B cell (primary cell): ENCODE data around the gene SMPDL3B. TPM values are rescaled to one million over a fixed set of nuclear protein-coding genes. Genes with fewer than 3 reads are reported as not detected.

Experiments
- ATAC-seq: fragments of 200-7000 bp; cut with Tn5 transposase; one replicate; pipeline ENCODE4 v1.10.0; 2021; ENCODE audit warnings: low read depth, mild to moderate bottlenecking, moderate number of reproducible peaks, moderate library complexity
- CTCF ChIA-PET: fragments of 350-600 bp; sonication (Branson Sonifier 250); formaldehyde crosslinking; loops from one replicate; lab custom pipeline; 2021; ENCODE audit warnings: antibody characterized with exemption, inconsistent platforms; lab: Charles Lee
- POLR2A ChIA-PET: fragments of 350-600 bp; sonication (Branson Sonifier 250); formaldehyde crosslinking; loops from one replicate; lab custom pipeline; 2021; ENCODE audit warnings: antibody characterized with exemption; lab: Charles Lee
- DNase-seq: peaks from one replicate; pipeline ENCODE4 v3.0.0; 2013
- H2AFZ ChIP-seq: 2 replicates; pipeline ENCODE4 v1.6.1; 2012; ENCODE audit warnings: mild to moderate bottlenecking, low read depth, low read length; ENCODE audit not compliant: insufficient read depth, poor library complexity, severe bottlenecking
- H3K27ac ChIP-seq, 2 donors: 1 replicate in 1 of 2; 2 replicates in 1 of 2; pipeline ENCODE4 v1.5.1; 2012 to 2013; ENCODE audit warnings: low read length in 2 of 2, mild to moderate bottlenecking in 2 of 2, moderate library complexity in 1 of 2
- H3K27me3 ChIP-seq, 4 experiments: fragments of 200-600 bp in 1 of 4; sonication (generic) in 1 of 4; replicated peaks in 1 of 4; 1 replicate in 2 of 4; 2 replicates in 2 of 4; pipeline versions ENCODE4 v1.6.1 to v1.7.0; 2013 to 2016; ENCODE audit warnings: low read length in 3 of 4, mild to moderate bottlenecking in 2 of 4, mixed read lengths in 1 of 4, moderate library complexity in 1 of 4; ENCODE audit not compliant: insufficient read depth in 4 of 4, control insufficient read depth in 3 of 4; ENCODE audit errors: control extremely low read depth in 1 of 4
- H3K36me3 ChIP-seq, 2 experiments: replicated peaks in 1 of 2; 1 replicate in 1 of 2; 2 replicates in 1 of 2; pipeline versions ENCODE4 v1.6.1 to v1.7.1; 2013; ENCODE audit warnings: low read length in 1 of 2; ENCODE audit not compliant: insufficient read depth in 2 of 2, control insufficient read depth in 1 of 2; ENCODE audit errors: control extremely low read depth in 1 of 2, extremely low read depth in 1 of 2
- H3K4me1 ChIP-seq, 2 donors: fragments of 200-600 bp in 1 of 2; sonication (generic) in 1 of 2; 1 replicate in 1 of 2; 2 replicates in 1 of 2; pipeline versions ENCODE4 v1.5.1 to v1.6.1; 2013 to 2017; ENCODE audit warnings: low read length in 2 of 2; ENCODE audit not compliant: control insufficient read depth in 2 of 2, insufficient read depth in 2 of 2
- H3K4me2 ChIP-seq: replicated peaks from 2 replicates; pipeline ENCODE3; 2012; ENCODE audit warnings: mild to moderate bottlenecking, low read depth, low read length; ENCODE audit not compliant: poor library complexity, severe bottlenecking
- H3K4me3 ChIP-seq, 5 experiments: fragments of 200-600 bp in 1 of 5; sonication (generic) in 1 of 5; 1 replicate in 3 of 5; 2 replicates in 2 of 5; pipeline versions ENCODE4 v1.5.1 to v1.7.0; 2011 to 2016; ENCODE audit warnings: low read length in 4 of 5, mild to moderate bottlenecking in 4 of 5, low read depth in 2 of 5, control low read depth in 1 of 5, moderate library complexity in 1 of 5; ENCODE audit not compliant: insufficient read depth in 1 of 5; ENCODE audit errors: control extremely low read depth in 1 of 5, extremely low read depth in 1 of 5
- H3K79me2 ChIP-seq: fragments of 200-600 bp; sonication (generic); one replicate; pipeline ENCODE4 v1.6.0; 2016; ENCODE audit warnings: low read length; ENCODE audit not compliant: control insufficient read depth, insufficient read depth
- H3K9ac ChIP-seq: fragments of 200-600 bp; sonication (generic); 2 replicates; pipeline ENCODE4 v1.6.1; 2017; ENCODE audit warnings: mild to moderate bottlenecking, low read length, moderate library complexity
- H3K9me3 ChIP-seq, 3 donors: one replicate each; pipeline versions ENCODE4 v1.6.1 to v1.7.1; 2013; ENCODE audit warnings: low read length in 2 of 3; ENCODE audit not compliant: control insufficient read depth in 2 of 3, insufficient read depth in 1 of 3; ENCODE audit errors: control extremely low read depth in 1 of 3
- H4K20me1 ChIP-seq: 2 replicates; pipeline ENCODE4 v1.6.0; 2012; ENCODE audit warnings: mild to moderate bottlenecking, low read length; ENCODE audit not compliant: insufficient read depth, control insufficient read depth, poor library complexity, severe bottlenecking
- H3K27ac Mint-ChIP-seq: one replicate; pipeline ENCODE4 v1.8.0; 2021; ENCODE audit warnings: mixed read lengths
- H3K27me3 Mint-ChIP-seq: one replicate; pipeline ENCODE4 v1.8.0; 2021; ENCODE audit warnings: mixed read lengths
- H3K4me1 Mint-ChIP-seq: one replicate; pipeline ENCODE4 v1.8.0; 2021; ENCODE audit warnings: mixed read lengths
- H3K4me3 Mint-ChIP-seq: one replicate; pipeline ENCODE4 v1.8.0; 2021; ENCODE audit warnings: mixed read lengths
- H3K9me3 Mint-ChIP-seq: one replicate; pipeline ENCODE4 v1.8.0; 2022; ENCODE audit warnings: mixed read lengths; ENCODE audit not compliant: insufficient read depth
- CTCF ChIP-seq: fragments of 200-600 bp; IDR thresholded peaks from one replicate; pipeline ENCODE4 v1.8.0; 2022; ENCODE audit warnings: antibody characterized with exemption, mild to moderate bottlenecking
- EZH2 ChIP-seq: IDR thresholded peaks from 2 replicates; pipeline ENCODE4 v1.6.1; 2012; ENCODE audit warnings: borderline replicate concordance, low read depth, mild to moderate bottlenecking, moderate library complexity, low read length; ENCODE audit not compliant: insufficient read depth, poor library complexity, severe bottlenecking
- WGBS: methylation state at CpG from one replicate; pipeline ENCODE4 v1.1.5; 2013; ENCODE audit warnings: missing lambda C conversion rate; ENCODE audit not compliant: insufficient coverage; 5-methylcytosine and 5-hydroxymethylcytosine counted together
- intact Hi-C: fragments of 100-400 bp; cut with micrococcal nuclease; formaldehyde crosslinking; loops from one replicate; pipeline ENCODE4 v1.10.0; 2022
- polyA plus RNA-seq: library from polyadenylated mRNA; depleted of rRNA; stranded (reverse); fragments of >200 nt; gene quantifications from 2 replicates; pipeline ENCODE4 v1.2.3, GENCODE V29; 2012
- total RNA-seq, 2 donors: library from RNA; stranded (reverse); fragments of 120-200 nt in 1 of 2; gene quantifications; 1 replicate in 1 of 2; 2 replicates in 1 of 2; pipeline versions ENCODE4 v1.2.3 to v1.2.4, GENCODE V29; 2013 to 2022

Gene SMPDL3B
- total and polyA plus RNA-seq, 2 donors (not counting 1 experiment from before 2014, with no cell fraction given) = 0.22 TPM; not detected in 1

GRCh38 chr1:27966402-27967105 lies 31.8 kb downstream of the SMPDL3B start:
- DNase-seq (no peak), ATAC-seq (no peak)
- no peaks in the 10 kb centered on the region for H4K20me1 ChIP-seq
- no peaks in the 10 kb centered on the region for H3K79me2 ChIP-seq
- no peak for TF ChIP-seq EZH2
- no peak for TF ChIP-seq CTCF
- no peak overlapping the region for H3K27ac Mint-ChIP-seq
- no peak overlapping the region for H3K4me3 Mint-ChIP-seq
- H3K27me3 ChIP-seq = no peaks in the 10 kb centered on the region
- no peak overlapping the region for H3K27ac ChIP-seq
- H2AFZ ChIP-seq = no peak overlapping the region
- no peaks in the 10 kb centered on the region for H3K9me3 ChIP-seq
- H3K4me1 Mint-ChIP-seq = peaks cover 14% of the 10 kb centered on the region
- intact Hi-C loops = no loop called here
- H3K9me3 Mint-ChIP-seq = no peaks in the 10 kb centered on the region
- H3K36me3 ChIP-seq = peaks cover 1 to 46% of the 10 kb centered on the region in 2 experiments
- no peak overlapping the region for H3K9ac ChIP-seq
- no peak overlapping the region for H3K4me2 ChIP-seq
- no peaks in the 10 kb centered on the region for H3K27me3 Mint-ChIP-seq
- WGBS = 97% methylated on average over 24 of the region's 24 CpGs
- H3K4me3 ChIP-seq = no peak overlapping the region
- ChIA-PET POLR2A (no interaction called here), CTCF (interaction anchor here (1.4 kb wide), 1 partner anchor 21 kb away, joined by 3 read pairs; no protein-coding TSS in a partner anchor)
- no peaks in the 10 kb centered on the region for H3K4me1 ChIP-seq

- Histone ChIP-seq H3K27me3 (no peaks in the 10 kb centered on the region), H3K9ac (no peak overlapping the region), H3K79me2 (no peaks in the 10 kb centered on the region), H3K4me1 (no peaks in the 10 kb centered on the region), H3K27ac (no peak overlapping the region), H3K4me3 (no peak overlapping the region), H2AFZ (no peak overlapping the region), H3K9me3 (no peaks in the 10 kb centered on the region), H3K4me2 (no peak overlapping the region), H4K20me1 (no peaks in the 10 kb centered on the region), H3K36me3 (peaks cover 1 to 53% of the 10 kb centered on the region in 2 experiments)
- ATAC-seq (no peak), DNase-seq (no peak)
- intact Hi-C loops = no loop called here
- Mint-ChIP-seq H3K4me3 (no peak overlapping the region), H3K4me1 (peaks cover 9% of the 10 kb centered on the region), H3K9me3 (no peaks in the 10 kb centered on the region), H3K27me3 (no peaks in the 10 kb centered on the region), H3K27ac (no peak overlapping the region)
- TF ChIP-seq EZH2 (no peak), CTCF (no peak)
- 96% methylated on average over 11 of the region's 12 CpGs for WGBS
- POLR2A ChIA-PET = no interaction called here
- CTCF ChIA-PET = interaction anchor here (1.4 kb wide), 2 partner anchors 22 to 108 kb away, joined by 3 to 5 read pairs; no protein-coding TSS in a partner anchor
Measured at GRCh38 chr1:27967106-27967883, 32.5 kb downstream of the SMPDL3B start.
